NCI-H82 (cell line): ENCODE measurements around the gene NEB.
"Not testable (repeated sequence)": the region's sequence is repeated elsewhere in the genome, so short reads cannot be mapped to it uniquely, and the experiment has no call there.

Experiments used
- DNase-seq: peaks from one replicate; lab custom pipeline; 2025; lab: John Stamatoyannopoulos, UW

The NEB gene

DNA sequence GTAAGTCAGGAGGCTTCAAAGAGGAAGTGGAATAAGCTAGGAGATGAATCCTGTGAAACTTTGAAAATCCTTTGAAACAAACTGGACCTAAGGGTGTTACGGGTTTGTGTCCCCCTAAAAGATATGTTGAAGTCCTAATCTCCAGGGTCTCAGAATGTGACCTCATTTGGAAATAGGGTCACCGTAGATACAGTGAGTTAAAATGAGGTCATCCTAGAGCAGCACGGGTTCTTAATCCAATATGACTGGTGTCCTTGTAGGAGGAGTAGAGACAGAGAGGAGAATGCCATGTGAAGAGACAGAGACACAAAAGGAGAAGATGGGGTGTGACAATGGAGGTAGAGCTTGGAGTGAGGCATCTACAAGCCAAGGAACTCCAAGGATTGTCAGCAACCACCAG, 26.9 kb upstream of the NEB start:
- DNase-seq, result peak; percentile 25

DNA sequence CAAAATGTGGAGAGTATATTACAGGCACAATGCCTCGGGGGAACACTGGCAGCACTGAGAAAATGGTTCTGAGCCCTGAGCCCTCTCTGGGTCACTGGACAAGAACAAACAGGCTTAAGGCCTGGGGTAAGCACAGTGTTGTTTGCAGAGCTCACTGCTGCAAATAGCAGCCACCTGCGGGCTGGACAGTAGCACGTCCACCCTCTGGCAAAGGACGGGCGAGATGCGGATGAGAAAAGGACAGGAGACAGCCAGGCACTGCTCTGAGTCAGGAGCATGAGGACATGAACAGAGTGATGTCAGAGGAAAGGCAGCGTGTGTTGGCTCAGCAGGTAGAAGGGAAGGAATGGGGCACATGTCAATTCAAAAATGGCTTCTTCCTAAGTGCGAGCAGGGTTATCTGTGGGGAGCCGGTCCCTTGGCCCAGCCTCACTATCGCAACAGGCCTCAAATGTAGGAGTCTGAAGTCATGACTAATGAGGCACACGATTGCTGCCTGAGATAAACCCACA, 25.9 kb upstream of the NEB start:
- no peak for DNase-seq

DNA sequence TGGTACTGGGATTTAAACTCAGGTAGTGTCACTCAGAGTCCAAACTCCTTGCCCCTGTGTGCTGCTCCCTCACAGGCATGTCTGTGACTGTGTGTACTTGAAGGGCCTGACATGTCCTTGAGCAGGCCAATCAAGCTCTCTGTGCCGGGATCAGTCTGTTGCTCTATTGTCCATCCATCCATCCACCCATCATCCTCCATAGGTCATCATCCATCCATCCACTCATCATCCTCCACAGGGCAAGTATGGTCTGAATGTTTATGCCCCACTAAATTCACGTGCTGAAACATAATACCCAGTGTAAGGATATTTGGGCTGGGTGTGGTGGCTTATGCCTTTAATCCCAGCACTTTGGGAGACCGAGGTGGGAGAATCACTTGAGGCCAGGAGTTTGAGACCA, 24.5 kb upstream of the NEB start:
- DNase-seq, result no peak

DNA sequence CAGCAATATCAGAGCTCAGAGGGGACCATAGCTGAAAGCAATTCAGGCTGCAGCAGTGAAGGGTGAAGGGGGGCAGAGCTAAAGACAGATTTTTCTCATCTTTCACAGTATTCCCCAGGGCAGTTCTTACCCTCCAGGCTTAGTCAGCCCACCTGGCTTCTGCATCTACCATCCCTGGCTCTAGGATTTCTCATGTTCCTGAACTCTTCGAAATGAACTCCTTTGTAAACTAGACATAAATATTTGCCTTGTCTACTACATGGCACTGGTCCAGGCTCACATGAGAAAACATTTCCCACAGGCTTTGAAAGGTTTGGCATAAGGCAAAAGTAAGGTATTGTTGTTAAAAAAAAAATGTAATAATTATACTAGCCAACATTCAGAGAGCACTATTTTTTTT, 23.6 kb upstream of the NEB start:
- DNase-seq, result peak; percentile 47

DNA sequence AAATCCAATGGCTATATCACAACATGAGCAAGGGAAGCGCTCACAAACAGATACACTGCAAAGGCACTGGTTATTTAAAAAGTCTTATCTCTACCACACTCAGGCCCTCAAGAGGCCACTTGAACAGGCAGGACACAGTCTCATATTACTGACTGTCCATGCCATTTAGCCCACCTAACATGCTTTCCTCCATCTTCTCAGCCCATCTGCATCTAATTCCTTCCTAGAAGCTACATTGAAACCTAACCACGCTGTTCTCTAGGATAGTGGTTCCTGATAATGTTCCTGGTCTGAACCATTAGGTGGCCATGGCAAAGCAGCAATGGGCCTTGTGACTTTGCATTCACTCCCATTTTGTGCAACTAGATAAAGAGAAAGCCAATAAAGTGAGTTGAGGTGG, 22.5 kb upstream of the NEB start:
- DNase-seq, result no peak

DNA sequence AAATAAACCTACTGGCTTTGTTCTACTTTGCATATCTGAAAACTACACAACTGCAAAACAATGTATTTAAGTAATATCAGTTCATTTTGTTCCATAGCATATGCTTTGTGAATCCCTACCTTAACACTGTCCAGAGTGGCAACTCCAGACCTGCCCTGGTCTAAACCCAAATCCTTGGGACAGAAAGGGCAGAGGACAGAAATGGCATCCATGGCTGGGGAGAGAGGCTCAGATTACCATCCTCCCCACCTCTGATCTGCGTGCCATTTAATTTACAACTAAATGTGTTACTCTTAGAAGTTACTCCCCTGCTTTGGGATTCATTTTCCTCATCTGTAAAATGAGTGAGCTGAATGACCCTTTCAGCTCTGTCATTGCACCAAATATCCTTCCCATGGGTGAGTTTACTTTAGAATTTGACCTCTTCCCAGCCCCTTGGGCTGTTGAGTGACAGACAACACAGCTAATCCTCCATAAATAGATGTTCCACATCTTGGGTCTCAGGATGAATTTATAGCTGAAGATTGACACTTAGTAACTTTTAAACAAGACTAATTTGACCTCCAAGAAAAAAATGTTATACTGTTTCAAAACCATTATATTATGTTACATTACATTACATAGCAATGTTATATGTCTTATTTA, 20.1 kb upstream of the NEB start:
- no peak for DNase-seq

DNA sequence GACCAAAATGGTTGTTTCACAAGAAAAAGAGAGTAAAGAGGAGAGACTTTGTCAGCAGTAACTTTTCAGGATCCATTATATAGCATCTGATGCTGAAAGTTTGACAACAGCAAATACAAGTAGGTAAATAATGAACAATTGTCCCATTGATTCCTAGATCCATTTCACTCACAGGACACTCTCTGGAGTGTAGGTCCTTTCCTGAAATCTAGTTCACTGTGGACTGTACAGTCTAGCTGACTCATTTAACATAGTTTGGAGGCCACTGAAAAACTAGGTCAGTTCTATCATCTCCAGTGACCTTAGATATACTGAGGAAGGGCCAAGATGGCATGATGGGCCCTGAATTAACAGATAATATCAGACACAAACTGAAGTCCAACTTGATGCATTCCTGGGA, 19.3 kb upstream of the NEB start:
- no peak for DNase-seq

DNA sequence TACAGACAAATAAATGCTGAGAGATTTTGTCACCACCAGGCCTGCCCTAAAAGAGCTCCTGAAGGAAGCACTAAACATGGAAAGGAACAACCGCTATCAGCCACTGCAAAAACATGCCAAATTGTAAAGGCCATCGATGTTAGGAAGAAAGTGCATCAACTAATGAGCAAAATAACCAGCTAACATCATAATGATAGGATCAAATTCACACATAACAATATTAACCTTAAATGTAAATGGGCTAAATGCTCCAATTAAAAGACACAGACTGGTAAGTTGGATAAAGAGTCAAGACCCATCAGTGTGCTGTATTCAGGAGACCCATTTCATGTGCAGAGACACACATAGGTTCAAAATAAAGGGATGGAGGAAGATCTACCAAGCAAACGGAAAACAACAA, 11.0 kb upstream of the NEB start:
- DNase-seq, result not testable (repeated sequence)

DNA sequence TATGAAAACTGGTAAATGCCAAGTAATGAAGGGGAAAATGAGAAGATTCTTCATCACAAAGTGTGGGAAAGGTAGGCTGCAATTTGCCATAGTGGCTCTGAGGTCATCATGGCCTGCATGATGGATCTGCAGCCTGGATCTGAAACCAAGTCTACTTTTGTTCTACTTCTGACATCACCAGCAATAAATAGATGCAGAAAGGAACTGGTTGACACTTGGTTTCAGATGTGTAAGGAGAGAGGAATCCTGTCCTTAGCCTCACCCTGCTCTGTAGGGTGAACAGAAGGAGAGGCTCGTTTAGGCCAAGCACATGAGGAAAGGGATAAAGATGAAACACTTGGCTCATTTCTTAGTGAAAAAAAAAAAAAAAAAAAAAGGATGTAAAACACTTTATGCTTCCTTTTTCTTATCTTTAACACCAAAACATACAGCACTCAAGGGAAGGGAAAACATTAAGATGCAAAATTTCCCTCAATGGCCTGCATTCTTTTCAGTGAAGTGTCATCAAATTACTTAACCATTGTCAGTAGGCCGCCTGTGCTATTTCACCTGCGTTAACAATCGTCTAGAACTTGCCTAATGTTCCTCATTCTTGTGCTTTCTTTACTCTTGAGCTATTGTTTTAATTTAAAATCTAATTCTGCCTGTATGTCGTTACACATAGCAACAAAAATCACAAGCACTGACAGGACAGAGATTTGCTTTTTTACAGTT, 3.9 kb downstream of the NEB start:
- no peak for DNase-seq

DNA sequence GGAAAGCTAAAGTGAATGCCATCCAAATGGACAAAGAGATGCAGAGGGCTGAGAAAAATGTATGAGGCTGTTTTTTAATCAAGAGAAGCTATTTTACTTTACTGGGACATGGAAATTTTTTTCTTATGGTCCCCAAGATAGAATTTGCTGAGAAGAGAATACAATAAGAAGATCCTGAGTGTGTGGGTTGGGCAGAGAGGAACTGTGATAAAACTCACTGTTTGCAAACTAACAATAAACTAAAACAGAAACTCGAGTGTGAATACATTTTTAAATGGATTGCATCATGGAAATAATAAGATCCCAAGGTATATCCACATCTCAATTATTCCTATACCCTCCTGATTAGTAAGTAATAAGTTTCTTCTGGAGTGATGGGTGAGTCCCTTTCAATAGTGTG, 4.4 kb downstream of the NEB start:
- DNase-seq, result no peak

DNA sequence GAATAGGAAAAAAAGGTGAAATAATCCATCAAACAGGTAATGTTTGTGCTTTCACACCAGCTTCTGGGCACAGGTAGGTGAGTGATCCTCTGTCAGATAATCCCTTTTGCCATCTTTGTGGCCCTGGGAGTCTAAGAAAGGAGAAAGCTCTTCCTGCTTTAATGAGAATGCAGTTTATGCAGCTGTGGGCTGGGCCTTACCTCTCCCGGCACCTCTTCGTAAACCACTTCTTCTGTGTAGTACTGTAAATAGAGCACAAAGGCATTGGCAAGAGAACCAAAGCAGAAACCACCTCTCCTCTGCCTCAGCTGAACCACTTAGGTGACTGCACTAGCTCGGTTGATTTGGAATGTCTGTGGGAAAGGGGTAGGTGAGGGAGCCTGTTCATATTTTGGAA, 4.9 kb downstream of the NEB start:
- no peak for DNase-seq

DNA sequence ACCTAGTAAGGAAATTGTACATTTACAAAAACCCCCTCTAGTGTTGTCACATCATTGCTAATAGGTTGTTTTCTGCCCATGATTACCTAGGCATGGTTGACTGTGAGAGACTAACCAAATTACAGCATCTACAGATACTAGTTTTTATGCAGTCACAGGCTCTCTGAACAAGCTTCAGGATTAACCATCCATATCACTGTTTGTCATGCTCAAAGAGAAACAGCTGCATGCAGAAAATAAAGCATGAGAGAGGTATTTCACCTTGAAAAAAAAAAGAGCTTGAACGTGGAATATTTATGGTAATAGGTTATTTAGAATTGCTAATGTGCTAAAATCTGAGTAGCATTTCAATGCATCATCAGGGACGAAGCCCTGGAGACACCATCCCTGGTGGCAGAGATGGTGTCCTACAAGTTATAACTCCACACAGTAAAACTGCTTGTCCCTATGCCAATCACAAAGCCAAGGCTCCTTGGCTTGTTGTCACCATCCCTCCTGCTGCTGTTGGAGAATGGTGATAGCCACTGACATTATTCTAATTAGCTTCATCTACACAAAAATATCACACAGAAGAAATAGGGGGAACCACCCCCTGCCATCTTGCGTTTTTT, 5.4 kb downstream of the NEB start:
- peak; percentile 9 for DNase-seq

DNA sequence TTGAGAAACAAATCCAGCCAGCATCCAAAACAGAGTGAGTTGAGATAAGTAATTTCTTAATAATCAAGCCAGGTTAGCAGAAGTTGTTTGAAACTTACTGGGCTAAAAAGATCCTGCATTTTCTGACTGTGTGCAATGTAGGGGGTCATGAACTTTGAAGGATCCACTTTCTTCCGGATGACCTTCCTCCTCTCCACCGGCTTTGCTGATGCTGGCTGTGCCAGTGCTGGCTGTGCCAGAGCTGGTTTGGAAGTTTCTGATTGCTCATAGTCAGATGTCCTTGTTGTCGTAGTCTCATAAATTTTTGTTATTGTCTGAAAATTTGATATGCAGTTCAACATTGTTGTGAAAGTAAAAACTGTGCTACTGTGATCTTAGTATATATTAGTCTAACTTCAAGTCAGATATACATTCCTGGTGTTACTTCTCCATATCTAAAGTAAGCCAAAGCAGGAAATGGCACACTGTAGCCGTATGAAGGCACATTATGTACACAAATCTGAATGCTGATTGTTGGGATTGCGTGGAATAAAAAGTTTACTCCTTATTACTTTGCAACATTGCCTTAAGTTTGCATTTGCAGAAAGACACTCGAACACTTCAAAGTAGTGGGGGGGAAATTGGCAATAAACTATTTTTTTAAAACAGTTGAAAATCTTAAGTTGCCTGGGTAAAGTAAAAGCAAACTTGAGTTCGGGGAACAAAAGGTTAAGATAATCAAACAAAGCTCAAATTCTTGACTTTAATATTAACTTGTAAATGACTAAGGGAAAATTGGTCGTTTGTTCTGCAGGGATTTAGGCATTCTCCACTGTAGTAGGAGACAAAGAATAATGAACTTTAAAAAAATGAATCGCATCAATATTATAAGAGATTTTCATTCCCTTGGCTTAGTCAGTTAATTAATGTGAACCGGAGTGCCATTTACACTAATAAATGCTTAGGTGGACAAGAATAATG, 6.4 kb downstream of the NEB start:
- no peak for DNase-seq

DNA sequence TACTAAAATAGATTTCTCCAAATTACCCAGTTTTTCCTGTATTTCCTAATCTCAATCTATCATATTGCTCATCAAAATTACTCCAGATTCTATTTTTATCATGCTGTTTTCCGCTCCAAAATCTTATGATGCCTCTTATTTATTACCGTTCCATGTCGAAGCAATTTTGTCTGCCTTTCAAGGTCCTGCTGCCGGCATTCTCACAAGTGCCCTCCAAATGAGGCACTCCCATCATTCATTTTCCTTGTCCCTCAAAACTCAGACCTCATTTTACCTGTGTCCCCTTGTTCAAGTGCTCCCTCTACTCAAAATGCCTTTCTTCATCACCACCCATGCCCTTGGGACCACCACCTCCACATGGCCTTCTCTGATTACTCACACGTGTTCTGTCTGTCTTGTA, 13.1 kb downstream of the NEB start:
- no peak for DNase-seq

DNA sequence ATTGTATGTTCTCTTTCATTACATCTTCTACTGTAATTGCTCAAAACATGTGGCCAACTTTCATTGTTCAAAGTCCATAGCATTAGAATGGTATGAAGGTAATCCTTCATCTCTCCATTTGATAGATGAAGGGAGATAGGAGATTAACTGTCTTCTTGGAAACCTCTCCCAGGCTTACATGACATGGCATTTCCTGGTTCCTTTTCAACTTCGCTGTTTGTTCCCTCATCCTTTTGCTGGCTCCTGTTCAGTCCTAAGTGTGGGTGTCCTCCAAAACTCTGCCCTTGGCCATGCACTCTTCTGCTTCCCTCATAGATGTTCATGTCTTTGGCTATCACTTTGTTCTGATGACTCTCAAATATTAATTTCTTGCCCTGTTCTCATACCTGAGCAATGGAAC, 13.8 kb downstream of the NEB start:
- DNase-seq, result peak; percentile 31

DNA sequence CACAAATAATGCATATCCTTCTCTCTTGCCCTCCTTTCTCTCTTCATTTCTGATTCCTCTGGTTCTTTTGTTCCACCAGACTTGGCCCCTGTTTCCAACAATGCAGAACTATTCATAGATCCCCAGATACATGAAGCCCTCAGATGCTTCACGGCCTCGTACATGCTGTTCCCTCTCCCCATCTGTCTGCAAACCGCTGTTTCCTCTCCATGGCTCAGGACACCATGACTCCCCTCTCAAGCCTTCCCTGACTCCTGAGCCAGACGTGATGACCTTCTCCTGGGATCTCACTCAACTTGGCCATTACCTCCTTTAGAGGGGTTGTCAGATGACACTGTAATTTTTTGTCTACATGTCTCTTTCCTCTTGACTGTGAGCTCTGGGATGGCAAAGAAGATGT, 15.5 kb downstream of the NEB start:
- DNase-seq, result no peak

DNA sequence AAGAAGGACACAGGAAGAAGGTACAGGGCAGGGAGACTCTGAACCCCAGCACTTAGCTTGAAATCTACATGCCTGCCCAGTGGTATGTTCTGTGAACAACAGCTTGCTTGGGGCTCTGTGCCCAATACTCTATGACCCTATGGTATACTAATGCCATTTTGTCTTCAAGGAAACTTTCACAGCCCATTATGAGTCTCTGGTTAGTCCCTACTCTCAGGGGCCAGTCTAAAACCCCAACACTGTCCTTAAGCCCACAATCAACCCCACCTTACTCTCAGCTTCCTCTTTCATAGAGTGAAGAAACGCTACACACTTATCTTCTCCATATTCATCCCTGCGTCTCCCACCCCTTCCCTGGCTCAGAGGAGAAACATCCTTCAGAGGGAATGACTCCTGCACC, 16.0 kb downstream of the NEB start:
- DNase-seq, result no peak

DNA sequence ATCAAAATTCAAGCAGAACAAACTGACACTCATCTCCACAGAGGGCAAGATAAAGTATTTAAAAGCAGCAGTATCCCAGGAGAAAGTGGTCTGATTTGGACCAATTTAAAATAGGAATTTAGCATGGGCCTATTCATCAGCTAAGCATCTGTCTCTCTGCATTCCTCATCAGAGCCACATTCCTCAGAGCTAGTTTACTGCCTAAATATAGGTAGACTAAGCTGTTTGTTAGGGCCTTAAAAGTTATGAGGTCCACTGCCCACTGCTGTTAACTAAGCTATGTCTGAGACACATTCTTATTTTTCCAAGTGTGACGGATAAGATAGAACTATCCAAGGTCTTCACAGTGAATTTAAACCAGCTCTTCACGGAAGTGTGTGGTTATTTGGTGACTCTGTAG, 17.6 kb downstream of the NEB start:
- no peak for DNase-seq

DNA sequence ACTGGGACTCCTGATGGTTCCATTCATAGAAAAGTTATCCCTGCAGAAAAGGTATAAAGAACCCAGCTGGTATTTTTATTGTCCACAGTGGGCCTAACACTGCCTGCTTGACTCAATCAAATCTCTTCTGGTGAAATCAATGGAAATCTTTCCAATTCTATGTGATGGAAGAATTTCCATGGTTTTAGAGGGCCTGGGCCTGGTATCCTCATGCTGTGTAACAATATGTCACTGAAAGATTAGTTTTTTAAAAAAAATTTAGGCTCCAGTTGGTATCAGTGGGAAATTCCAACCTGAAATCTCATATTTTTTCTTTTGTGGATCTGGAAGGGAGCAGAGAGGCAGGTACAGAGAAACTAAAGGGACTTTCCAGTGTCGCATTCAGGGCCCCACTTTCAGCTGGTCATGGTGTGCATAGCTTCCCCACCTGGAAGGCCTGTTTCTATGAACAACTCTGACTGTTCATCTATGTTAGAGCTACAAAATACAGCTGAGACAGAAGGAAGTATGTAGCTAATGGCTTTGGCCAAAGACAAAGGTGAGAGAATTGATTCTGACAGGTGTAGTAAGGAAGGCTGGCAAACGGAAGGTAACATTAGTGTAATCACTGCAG, 20.9 kb downstream of the NEB start:
- no peak for DNase-seq

DNA sequence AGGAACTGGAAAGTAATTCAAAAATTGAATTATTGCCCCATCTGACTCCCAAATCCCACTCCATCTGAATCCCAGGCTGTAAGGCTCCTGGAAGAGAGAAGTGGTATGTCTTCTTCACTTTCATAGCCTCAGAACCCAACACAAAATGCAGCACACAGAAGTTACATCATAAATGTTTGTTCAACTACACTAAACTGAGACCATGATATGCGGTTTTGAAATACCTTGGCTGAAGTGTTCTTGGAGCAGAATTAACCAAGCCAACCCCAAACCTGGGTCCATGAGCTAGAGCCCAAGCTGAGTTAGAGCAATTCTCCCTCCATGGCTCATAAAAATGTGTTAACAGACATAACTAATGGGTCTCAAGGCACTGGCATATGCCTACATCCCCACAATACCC, 23.3 kb downstream of the NEB start:
- DNase-seq, result no peak

DNA sequence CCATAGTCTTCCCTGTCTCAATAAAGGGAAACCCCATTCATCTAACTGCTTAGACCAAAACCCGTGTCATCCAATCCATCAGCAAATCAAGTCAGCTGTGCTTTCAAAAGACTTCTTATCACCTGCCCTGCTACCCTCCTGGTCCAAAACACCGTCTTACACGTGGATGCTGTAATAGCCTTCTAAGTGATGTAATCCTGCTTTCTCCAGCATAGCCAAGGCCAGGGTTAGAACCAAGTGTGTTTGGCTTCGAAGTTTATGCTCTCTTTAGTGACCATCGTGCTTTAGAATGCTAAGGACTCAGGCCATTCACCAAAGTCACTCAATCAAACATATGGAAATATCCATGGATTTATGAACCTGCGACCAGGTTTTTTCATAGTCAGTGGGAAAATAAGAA, 25.5 kb downstream of the NEB start:
- no peak for DNase-seq

DNA sequence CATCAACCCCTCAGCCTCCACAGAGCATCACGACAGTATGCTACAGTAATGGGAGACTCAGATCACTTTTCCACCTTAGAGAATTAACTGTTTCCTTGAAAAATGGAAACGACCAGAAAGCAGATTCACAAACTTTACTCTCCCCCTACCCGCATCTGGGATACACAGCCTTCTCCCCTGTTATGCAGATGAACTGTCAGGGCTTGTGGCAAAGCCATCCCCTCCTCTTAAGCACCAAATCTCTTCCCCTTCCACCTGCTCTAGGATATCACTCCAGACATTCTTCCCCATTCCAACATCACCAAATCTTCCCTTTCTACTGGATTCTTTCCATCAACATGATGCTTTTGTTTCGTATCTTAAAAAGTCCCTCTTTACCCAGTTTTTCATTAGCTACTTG, 26.4 kb downstream of the NEB start:
- DNase-seq, result no peak
